Caco-2 (cell line): ENCODE results near the gene AGER. TPM values are rescaled to one million over a fixed set of nuclear protein-coding genes. Genes with fewer than 3 reads are reported as not detected.

Experiments used
- BruUV-seq: library from RNA; stranded (reverse); fragments of 400-500 nt; replicated peaks from 2 replicates; lab custom pipeline; 2021; lab: Mats Ljungman, UMichigan
- CTCF ChIA-PET: fragments of 300-600 bp; sonication (Branson Sonifier 250); formaldehyde crosslinking; loops from one replicate; lab custom pipeline; 2022; ENCODE audit warnings: antibody characterized with exemption; lab: Charles Lee
- POLR2A ChIA-PET: fragments of 300-600 bp; sonication (Branson Sonifier 250); formaldehyde crosslinking; loops from one replicate; lab custom pipeline; 2022; ENCODE audit warnings: antibody characterized with exemption; lab: Charles Lee
- DNase-seq, 2 experiments: peaks; one replicate each; pipeline versions ENCODE4 v3.0.0 to v3.0.0-alpha.2; 2020 to 2022
- H3K27me3 ChIP-seq: replicated peaks from 2 replicates; pipeline ENCODE4 v1.6.0; 2011; ENCODE audit warnings: low read length; ENCODE audit not compliant: control insufficient read depth, insufficient read depth
- H3K36me3 ChIP-seq: 2 replicates; pipeline ENCODE4 v1.5.1; 2011; ENCODE audit warnings: low read length; ENCODE audit not compliant: control insufficient read depth, insufficient read depth
- H3K4me1 ChIP-seq: fragments of 250-450 bp; sonication (Bioruptor Pico); 2 replicates; pipeline ENCODE4 v1.5.1; 2020; ENCODE audit warnings: mild to moderate bottlenecking
- H3K4me3 ChIP-seq: 2 replicates; pipeline ENCODE4 v1.5.1; 2011; ENCODE audit warnings: low read depth, mild to moderate bottlenecking, control low read depth, low read length
- H3K9me3 ChIP-seq: fragments of 250-450 bp; sonication (Bioruptor Pico); 2 replicates; pipeline ENCODE4 v1.5.1; 2020; ENCODE audit warnings: mild to moderate bottlenecking, moderate library complexity
- H3K27ac Mint-ChIP-seq: one replicate; pipeline ENCODE4 v1.8.0; 2022; ENCODE audit warnings: mixed read lengths; ENCODE audit not compliant: unreplicated experiment
- H3K27me3 Mint-ChIP-seq: one replicate; pipeline ENCODE4 v1.8.0; 2022; ENCODE audit warnings: mixed read lengths; ENCODE audit not compliant: insufficient read depth, unreplicated experiment
- H3K36me3 Mint-ChIP-seq: one replicate; pipeline ENCODE4 v1.8.0; 2022; ENCODE audit warnings: mild to moderate bottlenecking, mixed read lengths; ENCODE audit not compliant: insufficient read depth, unreplicated experiment
- H3K4me1 Mint-ChIP-seq: one replicate; pipeline ENCODE4 v1.8.0; 2022; ENCODE audit warnings: low read depth, mixed read lengths; ENCODE audit not compliant: unreplicated experiment
- H3K4me3 Mint-ChIP-seq: one replicate; pipeline ENCODE4 v1.8.0; 2022; ENCODE audit warnings: mild to moderate bottlenecking, moderate library complexity, mixed read lengths; ENCODE audit not compliant: unreplicated experiment
- H3K9me3 Mint-ChIP-seq: one replicate; pipeline ENCODE4 v1.8.0; 2022; ENCODE audit warnings: mixed read lengths; ENCODE audit not compliant: unreplicated experiment
- intact Hi-C: fragments of 100-400 bp; cut with micrococcal nuclease; formaldehyde crosslinking; loops from one replicate; pipeline ENCODE4 v1.10.0; 2022; ENCODE audit not compliant: unreplicated experiment
- total RNA-seq: library from RNA; stranded (reverse); gene quantifications from 2 replicates; pipeline ENCODE4 v1.2.3, GENCODE V29; 2022
- TF ChIP-seq, protein P1 (sequence below), 2 experiments: fragments of 200-600 bp in 1 of 2; IDR thresholded peaks; 1 replicate in 1 of 2; 2 replicates in 1 of 2; pipeline versions ENCODE4 v1.5.1 to v1.8.0; 2011 to 2022; ENCODE audit warnings: antibody characterized with exemption in 1 of 2, control low read depth in 1 of 2, inconsistent platforms in 1 of 2, low read depth in 1 of 2, low read length in 1 of 2, mild to moderate bottlenecking in 1 of 2, moderate library complexity in 1 of 2; ENCODE audit not compliant: insufficient read depth in 1 of 2, severe bottlenecking in 1 of 2, unreplicated experiment in 1 of 2

The AGER gene
- total RNA-seq, 1 experiment from 2014 or later = 10.3 TPM

DNA sequence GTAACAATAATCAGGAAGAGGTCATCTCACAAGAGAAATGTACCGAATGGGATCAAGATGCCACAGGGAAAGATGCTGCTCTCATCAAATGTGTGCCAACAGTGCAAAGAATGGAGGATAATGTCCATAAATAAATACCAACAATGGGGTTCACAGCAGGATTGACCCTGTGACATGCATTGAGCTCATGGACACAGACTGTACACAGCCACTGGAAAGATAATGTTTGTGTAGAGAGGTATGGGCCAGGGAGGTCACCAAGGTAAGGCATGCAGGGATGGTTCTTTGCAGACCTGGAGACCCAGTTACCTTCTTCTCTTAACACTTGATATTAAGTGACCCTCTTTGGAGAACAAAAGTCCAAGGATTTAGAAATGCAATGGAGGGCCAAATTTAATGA lies 9.6 kb downstream of the AGER start:
- peaks cover 24% of the 10 kb centered on the region for H3K4me1 ChIP-seq
- POLR2A ChIA-PET = no interaction called here
- no peaks in the 10 kb centered on the region for H3K36me3 ChIP-seq
- H3K27me3 ChIP-seq = no peaks in the 10 kb centered on the region
- peaks cover 52% of the 10 kb centered on the region for H3K36me3 Mint-ChIP-seq
- DNase-seq = no peak
- H3K27ac Mint-ChIP-seq = no peak overlapping the region
- no peaks in the 10 kb centered on the region for H3K9me3 Mint-ChIP-seq
- no peak overlapping the region for H3K4me3 ChIP-seq
- TF ChIP-seq, protein P1, sequence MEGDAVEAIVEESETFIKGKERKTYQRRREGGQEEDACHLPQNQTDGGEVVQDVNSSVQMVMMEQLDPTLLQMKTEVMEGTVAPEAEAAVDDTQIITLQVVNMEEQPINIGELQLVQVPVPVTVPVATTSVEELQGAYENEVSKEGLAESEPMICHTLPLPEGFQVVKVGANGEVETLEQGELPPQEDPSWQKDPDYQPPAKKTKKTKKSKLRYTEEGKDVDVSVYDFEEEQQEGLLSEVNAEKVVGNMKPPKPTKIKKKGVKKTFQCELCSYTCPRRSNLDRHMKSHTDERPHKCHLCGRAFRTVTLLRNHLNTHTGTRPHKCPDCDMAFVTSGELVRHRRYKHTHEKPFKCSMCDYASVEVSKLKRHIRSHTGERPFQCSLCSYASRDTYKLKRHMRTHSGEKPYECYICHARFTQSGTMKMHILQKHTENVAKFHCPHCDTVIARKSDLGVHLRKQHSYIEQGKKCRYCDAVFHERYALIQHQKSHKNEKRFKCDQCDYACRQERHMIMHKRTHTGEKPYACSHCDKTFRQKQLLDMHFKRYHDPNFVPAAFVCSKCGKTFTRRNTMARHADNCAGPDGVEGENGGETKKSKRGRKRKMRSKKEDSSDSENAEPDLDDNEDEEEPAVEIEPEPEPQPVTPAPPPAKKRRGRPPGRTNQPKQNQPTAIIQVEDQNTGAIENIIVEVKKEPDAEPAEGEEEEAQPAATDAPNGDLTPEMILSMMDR (IDR thresholded peaks at IDR 0.05; ENCODE audit: insufficient read depth in 1 of 2, low read depth in 1 of 2, low read length in 1 of 2, severe bottlenecking in 1 of 2, unreplicated experiment in 1 of 2) = no peak
- H3K9me3 ChIP-seq = no peaks in the 10 kb centered on the region
- H3K27me3 Mint-ChIP-seq = no peaks in the 10 kb centered on the region
- peak overlapping the region; percentile 43 for H3K4me3 Mint-ChIP-seq
- intact Hi-C loops = no loop called here
- CTCF ChIA-PET = no interaction called here
- H3K4me1 Mint-ChIP-seq = peaks cover 44% of the 10 kb centered on the region
- BruUV-seq = no TSS peak

DNA sequence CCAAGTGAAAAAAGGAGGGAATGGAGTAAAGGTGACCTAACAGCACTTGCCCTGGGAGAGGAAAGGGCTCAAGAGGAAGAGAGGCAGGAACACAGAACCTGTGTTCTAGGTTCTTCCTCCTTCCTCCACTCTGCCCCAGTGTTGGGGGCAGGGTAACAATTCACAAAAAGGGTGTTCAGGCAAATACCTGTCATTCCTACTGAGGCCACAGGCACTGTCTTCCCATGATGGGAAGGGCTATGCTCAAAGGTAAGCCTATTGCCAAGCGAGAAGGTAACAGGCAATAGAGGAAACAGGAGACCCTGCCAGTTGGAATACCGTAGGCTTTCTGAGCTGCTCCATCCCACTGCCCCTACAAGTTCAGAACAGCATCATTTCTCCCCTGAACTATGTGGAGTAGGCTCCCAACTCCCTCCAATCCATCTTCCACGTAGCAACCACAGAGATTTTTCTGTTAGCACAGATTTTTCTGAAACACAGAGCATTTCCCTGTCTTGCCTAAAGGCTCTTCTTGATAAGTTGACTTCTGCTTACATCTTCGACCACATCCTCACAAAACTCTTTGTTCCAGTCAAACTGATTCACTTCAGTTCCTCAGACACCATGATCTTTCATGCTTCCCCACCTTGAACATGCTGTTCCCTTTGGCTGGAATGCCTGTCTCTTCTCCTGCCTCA lies 10.9 kb downstream of the AGER start:
- Histone ChIP-seq H3K9me3 (no peaks in the 10 kb centered on the region), H3K4me1 (peaks cover 35% of the 10 kb centered on the region), H3K27me3 (no peaks in the 10 kb centered on the region), H3K36me3 (no peaks in the 10 kb centered on the region), H3K4me3 (no peak overlapping the region)
- intact Hi-C loops = no loop called here
- TF ChIP-seq, protein P1 (IDR thresholded peaks at IDR 0.05; ENCODE audit: insufficient read depth in 1 of 2, low read depth in 1 of 2, low read length in 1 of 2, severe bottlenecking in 1 of 2, unreplicated experiment in 1 of 2) = no peak
- H3K9me3 Mint-ChIP-seq = no peaks in the 10 kb centered on the region
- BruUV-seq = no TSS peak
- peaks cover 35% of the 10 kb centered on the region for H3K4me1 Mint-ChIP-seq
- peak overlapping the region; percentile 31 for H3K27ac Mint-ChIP-seq
- POLR2A ChIA-PET = no interaction called here
- peak; percentile 42 to 59 for DNase-seq
- CTCF ChIA-PET = no interaction called here
- H3K27me3 Mint-ChIP-seq = no peaks in the 10 kb centered on the region
- H3K4me3 Mint-ChIP-seq = peak overlapping the region; percentile 43
- peaks cover 52% of the 10 kb centered on the region for H3K36me3 Mint-ChIP-seq

DNA sequence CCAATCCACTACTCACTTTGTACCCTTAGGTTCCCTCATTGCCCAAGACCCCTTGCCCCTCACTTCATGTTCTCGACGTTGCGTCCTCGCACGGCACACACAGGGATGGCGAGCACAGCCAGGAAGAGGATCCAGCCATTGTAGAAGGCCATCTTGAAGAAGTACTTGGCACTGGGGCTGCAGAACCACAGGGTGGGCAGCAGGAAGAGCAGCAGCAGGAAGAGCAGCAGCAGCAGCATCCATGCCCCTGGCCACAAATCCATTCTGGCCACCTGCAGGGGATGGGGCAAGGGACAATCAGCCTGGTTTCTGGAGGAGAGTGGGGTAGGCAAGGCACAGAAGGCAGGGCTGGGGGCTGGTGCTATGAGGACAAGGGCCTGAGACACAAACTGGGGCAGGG lies 12.8 kb downstream of the AGER start:
- BruUV-seq = no TSS peak
- H3K27me3 ChIP-seq = no peaks in the 10 kb centered on the region
- ChIA-PET POLR2A (no interaction called here), CTCF (no interaction called here)
- no peaks in the 10 kb centered on the region for H3K27me3 Mint-ChIP-seq
- H3K4me1 ChIP-seq = peaks cover 40% of the 10 kb centered on the region
- no peaks in the 10 kb centered on the region for H3K9me3 Mint-ChIP-seq
- H3K4me3 ChIP-seq = no peak overlapping the region
- no peaks in the 10 kb centered on the region for H3K36me3 ChIP-seq
- H3K36me3 Mint-ChIP-seq = peaks cover 60% of the 10 kb centered on the region
- H3K4me3 Mint-ChIP-seq = no peak overlapping the region
- peaks cover 32% of the 10 kb centered on the region for H3K4me1 Mint-ChIP-seq
- TF ChIP-seq, protein P1 (IDR thresholded peaks at IDR 0.05; ENCODE audit: insufficient read depth in 1 of 2, low read depth in 1 of 2, low read length in 1 of 2, severe bottlenecking in 1 of 2, unreplicated experiment in 1 of 2) = no peak
- intact Hi-C loops = no loop called here
- H3K9me3 ChIP-seq = no peaks in the 10 kb centered on the region
- DNase-seq = no peak
- H3K27ac Mint-ChIP-seq = peak overlapping the region; percentile 14
